Left renal cortex interstitium (tissue), 4 donors: ENCODE measurements around the gene RYR2. TPM values are rescaled to one million over a fixed set of nuclear protein-coding genes. Genes with fewer than 3 reads are reported as not detected.
"Not testable (repeated sequence)": the region's sequence is repeated elsewhere in the genome, so short reads cannot be mapped to it uniquely, and the experiment has no call there.

Source experiments
- DNase-seq, 4 donors: peaks; one replicate each; pipeline ENCODE4 v3.0.0-alpha.2; 2013; ENCODE audit warnings: low read depth in 4 of 4, low spot score in 2 of 4, missing footprints in 1 of 4
- polyA plus RNA-seq, 4 donors: library from polyadenylated mRNA; unstranded; fragments of 120-200 nt; gene quantifications; one replicate each; pipeline ENCODE4 v1.2.1, GENCODE V29; 2013; ENCODE audit not compliant: insufficient read length in 4 of 4

The RYR2 gene
- polyA plus RNA-seq, 4 donors: 1.1 to 1.4 (median 1.2) TPM

DNA sequence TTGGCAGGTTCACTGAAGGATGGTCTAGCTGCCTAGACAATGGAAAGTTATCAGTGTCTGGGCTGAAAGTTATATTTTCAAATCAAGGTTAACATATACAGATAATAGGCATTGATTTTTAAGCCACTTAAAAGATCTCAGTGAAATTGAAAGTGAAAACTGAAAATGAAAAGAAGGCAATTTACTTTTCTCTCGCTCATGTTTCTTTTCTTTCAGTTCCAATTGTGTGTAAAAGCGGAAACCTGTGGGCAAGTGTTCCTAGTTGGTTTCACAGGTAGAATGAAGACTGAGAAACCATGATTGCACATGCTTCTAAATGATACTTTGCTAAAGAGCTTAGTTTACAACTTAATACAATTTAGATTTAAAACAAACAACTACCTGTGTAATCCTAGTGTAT lies 465.0 kb downstream of the RYR2 start:
- no peak for DNase-seq

DNA sequence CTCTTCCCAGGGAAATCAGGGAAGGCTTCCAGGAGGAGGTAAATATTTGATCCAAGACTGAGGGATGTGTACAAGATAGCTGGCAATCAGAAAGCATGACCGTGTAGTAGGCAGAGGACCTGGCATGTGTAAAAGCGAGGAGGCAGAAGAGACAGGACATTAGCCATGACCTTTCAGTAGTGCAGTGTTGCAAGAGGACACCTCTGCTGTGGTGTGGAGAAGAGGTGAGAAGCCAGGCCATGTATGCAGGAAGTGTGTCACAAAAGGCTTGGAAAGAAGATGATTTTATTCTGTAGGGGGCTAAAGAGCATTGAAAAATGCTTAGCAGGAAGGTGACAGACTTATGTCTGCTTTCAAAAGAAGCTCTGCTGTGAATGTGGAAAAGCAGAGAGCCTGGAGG lies 467.8 kb downstream of the RYR2 start:
- DNase-seq: no peak

DNA sequence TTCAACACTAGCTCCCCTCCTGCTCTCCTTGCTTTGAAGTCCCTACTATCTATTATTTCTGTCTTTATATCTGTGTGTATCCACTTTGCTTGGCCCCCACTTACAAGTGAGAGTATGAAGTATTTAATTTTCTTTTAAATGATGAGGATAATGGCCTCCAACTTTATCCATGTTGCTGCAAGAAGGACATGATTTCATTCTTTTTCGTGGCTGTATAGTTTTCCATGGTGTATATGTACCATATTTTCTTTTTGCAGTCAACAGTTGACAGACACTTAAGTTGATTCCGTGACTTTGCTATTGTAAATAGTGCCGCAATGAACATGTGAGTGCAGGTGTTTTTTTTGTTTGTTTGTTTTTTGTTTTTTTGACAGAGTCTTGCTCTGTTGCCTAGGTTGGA lies 483.1 kb downstream of the RYR2 start:
- DNase-seq: no peak

DNA sequence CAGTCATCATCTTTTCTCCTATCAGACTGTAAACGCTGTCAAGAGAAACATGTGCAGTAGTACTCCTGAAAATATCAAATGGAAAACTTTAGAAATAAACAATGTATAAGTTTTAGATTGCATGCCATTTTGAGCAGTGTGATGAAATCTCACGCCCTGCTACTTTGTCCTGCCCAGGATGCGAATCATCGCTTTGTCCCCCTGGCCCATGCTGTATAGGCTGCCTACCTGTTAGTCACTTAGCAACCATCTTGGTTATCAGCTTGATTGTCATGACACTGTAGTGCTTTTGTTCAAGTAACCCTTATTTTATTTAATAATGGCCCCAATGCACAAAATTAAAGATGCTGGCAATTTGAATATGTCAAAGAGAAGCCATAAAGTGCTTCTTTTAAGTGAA lies 485.8 kb downstream of the RYR2 start:
- DNase-seq: no peak

DNA sequence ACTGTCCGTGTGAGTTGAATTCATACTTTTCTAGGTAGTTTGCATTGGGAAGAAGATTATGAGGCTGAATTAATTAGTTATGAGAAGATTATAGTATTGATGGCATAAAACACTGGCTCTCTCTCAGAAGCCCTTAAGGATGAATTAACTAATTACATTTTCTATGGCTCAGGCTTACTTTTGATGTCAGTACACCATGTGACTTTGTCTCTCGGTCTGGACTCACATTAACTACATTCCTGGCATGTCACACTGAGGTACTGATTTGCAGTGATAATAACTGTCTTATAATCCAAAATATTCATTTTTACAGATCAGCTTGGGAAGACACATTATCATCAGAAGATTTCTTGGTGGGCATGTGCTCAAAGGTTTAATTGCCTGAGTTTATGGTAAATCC lies 486.6 kb downstream of the RYR2 start:
- DNase-seq: no peak

DNA sequence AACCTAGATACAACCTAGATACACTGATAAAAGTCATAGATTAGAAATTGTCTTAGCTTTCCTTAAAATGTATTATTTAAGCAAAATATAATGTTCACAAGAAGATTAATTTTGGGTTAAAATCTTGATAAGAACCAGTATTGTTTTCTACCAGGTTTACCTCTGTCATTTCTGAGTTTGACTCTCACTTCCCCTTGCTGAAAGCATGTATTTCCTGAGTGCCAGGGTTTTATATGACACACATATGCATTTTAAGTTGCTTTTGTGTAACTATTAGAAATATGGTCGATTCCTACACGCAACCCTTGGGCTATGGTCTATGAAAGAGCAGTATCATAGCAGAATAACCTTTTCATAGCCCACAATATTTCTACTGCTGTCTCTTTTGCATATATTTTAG lies 497.1 kb downstream of the RYR2 start:
- no peak for DNase-seq

DNA sequence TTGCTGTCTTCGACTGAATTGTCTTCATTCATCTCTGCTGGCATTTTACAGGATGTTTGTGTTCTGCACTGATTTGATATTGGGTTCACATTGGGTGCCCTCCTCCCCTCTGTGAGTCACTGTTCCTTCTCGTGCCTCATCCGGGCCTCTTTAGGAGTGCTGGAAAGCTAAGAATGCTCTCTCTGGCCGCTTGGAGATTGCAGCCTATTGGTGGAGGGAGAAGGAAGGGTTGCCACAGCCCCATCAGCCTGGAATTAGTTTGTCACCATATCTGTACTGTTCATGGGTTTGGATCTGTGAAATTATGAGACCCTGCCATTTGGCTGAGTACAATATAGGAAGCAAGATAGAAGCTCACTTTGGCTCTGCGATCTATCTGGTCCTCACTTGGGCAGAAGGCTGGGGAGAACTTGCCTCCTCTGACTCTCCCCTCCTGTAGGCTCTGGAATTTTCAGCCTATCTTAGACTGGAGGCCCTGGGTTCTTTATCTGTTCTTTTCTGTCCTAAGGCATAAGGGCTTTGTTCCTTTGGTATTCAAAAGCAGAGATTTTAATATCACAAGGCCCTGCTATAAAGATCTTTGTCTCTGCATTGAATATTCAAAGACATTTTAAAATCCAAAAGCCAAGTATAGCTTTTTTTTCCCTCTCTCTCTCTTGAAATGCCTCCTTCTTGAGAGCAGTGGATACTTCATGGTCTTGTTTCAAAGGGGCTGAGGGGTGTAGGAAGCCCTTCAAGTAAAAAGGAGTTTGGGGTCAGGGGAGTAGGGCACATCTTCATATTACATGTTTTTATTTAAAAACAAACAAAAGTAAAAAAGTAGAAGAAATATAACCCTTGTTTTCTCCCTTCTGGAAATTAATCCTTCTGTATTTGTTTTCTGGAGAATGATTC lies 500.8 kb downstream of the RYR2 start:
- DNase-seq: no peak

DNA sequence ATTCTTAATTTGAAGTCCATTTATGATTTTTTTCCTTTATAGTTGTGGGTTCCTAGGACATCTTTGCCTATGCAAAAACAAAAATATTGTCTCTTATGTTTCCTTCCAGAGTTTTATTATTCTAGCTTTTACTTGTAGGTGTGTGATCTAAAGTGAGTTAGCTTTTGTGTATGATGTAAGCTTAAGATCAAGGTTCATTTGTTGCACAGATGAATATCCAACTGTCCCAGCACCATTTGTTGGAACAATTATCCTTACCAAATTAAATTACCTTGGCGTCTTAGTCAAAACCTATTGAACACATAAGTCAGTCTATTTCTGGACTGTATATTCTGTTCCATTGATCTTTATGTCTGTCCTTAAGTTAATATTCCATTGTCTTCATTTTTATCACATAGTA lies 511.1 kb downstream of the RYR2 start:
- DNase-seq: no peak

DNA sequence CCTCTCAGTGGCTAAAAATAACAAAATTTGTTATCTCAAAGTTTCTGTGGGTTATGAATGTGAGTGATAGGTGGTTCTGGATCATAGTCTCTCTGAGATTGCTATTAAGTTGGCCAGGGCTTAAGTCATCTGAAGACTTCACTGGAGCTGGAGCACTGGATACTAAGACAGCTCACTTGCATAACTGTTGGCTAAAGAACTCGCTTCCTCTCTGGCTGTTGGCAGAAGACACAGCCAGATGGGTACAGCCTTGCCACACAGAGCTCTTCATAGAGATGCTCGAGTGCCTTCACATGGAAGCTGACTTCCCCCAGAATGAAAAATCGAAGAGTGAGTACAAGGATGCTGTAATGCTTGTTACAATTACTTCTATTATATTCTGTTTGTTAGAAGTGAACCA lies 514.9 kb downstream of the RYR2 start:
- no peak for DNase-seq

DNA sequence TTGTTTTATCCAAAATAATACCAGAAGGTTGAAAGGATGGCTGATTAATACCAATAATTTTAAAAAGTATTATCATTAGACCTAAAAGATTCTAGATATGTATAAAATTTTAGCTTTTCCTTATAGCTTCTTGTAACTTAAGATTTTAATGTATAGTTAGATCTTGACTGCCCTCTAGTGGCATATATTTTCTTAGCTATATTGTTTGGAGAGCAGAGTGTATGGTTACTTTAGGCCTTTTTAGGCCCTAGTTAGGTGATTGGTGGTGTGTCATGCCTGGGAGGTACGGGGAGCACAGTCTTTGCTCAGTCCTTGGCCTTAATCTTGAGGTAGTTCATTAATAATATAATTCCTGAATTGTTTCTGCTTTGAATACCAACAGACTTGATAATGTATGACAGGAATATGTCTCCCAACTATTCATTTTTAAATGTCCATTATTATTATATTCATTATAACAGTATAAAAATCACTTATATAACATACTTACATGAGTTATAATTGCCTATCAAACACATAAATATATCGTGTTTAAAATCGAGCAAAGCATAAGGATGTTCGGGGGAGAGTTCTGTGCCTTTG lies 520.3 kb downstream of the RYR2 start:
- DNase-seq: peak in 3 of 4 donors; percentile 11 to 31 (median 21)

DNA sequence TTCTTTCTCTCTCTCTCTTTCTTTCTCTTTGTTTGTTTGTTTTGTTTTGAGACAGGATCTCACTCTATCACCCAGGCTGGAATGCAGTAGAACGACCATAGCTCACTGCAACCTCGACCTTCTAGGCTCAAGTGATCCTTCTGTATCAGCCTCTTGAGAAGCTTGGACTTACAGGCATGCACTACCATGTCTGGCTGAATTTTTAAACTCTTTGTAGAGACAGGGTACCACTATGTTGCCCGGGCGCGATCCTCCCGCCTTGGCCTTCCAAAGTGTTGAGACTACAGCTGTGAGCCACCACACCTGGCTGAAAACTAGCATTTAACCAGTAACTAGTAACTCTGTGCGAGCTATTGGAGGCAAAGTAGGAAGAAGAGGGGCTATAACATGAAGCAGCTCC lies 523.3 kb downstream of the RYR2 start:
- no peak for DNase-seq

DNA sequence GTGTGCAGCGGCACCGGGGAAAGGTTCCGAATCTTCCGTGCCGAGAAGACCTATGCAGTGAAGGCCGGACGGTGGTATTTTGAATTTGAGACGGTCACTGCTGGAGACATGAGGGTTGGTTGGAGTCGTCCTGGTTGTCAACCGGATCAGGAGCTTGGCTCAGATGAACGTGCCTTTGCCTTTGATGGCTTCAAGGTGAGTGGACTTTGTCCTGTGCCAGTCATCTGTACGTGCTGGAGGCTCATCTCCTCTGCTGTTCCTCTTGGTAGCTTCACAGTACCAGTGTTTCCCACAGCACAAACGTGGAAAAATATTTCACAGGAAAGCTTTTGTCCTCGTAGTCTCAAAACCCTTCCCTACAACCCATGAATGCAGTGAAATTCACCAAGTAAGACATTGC lies 524.6 kb downstream of the RYR2 start:
- DNase-seq: no peak

DNA sequence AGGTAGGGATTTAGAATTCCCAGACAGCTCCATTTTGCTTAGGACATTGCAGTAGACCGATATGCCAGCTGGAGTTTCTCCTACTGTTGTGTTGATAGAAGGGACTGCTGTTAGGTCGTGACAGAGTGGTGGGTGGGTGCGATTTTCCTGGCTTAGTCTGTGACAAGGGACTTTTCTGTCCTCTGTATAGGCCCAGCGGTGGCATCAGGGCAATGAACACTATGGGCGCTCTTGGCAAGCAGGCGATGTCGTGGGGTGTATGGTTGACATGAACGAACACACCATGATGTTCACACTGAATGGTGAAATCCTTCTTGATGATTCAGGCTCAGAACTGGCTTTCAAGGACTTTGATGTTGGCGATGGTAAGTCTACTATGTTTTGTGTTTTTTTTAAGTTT lies 527.0 kb downstream of the RYR2 start:
- no peak for DNase-seq

DNA sequence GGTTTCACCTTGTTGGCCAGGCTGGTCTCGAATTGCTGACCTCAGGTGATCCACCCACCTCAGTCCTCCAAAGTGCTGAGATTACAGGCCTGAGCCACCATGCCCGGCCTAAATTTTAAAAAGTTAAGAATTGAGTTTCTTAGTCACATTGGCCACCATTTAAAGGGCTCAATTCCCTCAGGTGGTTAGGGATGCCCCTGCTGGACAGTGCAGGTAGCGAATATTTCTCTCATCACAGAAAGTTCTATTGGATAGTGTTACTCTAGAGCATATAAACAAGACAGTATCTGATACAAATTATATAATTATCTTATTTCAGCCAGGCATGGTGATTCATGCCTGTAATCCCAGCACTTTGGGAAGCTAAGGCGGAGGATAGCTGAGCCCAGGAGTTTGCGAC lies 528.5 kb downstream of the RYR2 start:
- DNase-seq: no peak

DNA sequence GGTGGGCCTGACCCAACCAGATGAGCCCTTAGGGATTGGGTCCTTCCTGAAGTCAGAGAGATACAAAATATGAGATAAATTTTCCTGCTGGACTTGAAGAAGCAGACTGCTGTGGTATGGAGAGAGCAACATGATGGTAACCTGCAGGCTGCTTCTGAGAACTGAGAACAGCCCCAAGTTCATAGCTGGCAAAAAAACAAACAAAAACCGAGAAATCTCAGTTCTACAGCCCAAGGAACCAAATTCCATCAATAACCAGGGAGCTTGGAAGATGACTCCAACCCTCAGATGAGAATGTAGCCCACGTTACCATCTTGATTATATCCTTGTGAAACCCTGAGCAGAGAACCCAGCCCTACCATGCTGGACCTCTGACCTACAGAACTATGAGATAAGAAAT lies 532.6 kb downstream of the RYR2 start:
- no peak for DNase-seq

DNA sequence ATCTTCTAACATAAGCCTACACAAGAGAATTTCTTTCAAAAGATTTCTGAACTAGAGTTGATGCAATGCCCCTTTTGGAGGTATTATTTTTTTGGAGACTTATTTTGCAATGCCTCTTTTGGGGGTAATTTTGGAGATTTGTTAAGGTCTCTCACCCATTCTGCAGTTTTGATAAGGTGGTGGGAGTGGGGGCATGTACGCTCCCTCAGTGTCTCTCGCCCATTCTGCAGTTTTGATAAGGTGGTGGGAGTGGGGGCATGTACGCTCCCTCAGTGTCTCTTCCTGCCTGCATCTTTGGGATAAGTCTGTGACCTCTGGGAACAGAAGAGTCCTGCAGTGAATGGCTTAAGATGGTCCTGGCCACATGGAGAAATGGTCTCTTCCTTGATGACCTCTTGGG lies 536.6 kb downstream of the RYR2 start:
- DNase-seq: no peak

DNA sequence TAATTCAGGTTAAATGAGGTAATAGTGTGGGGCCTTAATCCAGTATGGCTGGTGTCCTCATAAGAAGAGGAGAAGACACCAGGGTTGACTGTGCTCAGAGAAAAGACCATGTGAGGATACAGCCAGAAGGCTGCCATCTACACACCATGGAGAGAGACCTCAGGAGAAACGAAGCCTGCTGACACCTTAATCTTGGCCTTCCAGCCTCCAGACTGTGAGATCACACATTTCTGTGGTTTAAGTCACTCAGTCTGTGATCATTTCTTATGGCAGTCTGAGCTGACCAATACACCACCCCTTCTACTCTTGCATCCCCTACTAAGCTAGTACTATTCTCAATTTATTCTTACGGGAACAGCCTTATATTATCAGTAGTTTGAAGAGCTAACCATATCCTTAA lies 538.7 kb downstream of the RYR2 start:
- no peak for DNase-seq

DNA sequence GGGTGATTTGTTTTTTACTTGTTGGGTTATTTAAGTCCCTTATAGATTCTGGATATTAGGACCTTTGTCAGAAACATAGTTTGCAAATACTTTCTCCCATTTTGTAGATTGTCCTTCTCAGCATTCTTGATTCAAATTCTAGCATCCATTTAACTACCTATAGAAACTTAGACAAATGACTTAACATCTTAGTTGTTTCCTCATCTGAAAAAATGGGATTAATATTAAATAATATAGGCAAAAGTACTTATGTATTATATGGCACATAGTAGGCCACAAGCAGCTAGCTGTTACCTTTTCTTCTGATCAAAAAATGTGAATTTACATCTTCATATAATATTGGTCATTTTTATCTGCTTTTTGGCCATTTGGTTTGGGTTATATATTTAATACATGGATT lies 541.3 kb downstream of the RYR2 start:
- DNase-seq: no peak

DNA sequence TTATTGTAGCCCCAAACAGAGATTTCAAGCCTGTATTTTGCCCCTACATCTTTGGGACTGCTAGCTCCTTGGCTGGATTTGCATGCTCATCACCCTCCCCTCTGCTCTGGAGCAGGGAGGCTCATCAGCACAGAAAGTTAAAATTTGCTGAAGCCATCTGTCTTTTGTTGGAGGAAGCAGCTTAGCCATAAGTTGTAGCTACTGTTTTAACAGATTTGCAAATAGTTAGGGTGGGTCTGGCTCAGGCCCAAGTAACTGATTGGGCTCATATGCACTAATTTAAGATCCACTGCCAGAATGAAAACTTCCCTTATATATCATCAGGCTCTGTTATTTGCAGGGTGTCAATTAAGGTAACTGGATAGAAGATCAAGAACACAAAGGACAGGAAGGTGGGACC lies 541.8 kb downstream of the RYR2 start:
- DNase-seq: no peak

DNA sequence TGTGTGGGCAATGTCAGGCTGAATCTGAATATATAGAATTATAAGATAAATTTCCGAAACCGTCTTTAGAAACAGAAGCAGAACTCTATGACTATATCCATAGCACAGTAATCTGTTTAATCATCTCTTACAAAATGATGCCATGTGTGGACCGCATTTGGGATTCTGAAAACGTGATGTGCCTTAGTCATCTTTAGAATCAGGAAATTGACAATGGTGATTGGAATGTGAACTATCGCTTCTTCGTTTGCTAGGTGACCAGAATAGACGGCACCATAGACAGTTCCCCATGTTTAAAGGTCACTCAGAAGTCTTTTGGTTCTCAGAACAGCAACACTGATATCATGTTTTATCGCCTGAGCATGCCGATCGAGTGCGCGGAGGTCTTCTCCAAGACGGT lies 548.4 kb downstream of the RYR2 start:
- DNase-seq: no peak

DNA sequence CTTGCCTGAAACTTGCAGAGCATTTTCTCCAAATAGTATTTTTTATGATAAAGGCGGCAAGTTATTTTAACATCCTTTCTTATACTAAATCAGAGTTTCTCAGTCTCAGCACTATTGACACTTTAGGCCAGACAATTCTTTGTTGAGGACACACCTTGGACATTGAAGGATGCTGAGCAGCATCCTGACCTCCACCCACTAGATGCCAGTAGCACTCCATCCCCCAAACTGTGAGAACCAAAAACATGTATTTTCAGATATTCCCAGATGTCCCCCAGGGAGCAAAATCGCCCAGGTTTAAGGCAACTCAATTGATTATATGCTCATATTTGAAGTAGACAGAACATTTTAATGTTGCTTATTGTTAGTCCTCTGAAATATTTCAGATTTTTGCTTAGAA lies 549.4 kb downstream of the RYR2 start:
- DNase-seq: no peak

DNA sequence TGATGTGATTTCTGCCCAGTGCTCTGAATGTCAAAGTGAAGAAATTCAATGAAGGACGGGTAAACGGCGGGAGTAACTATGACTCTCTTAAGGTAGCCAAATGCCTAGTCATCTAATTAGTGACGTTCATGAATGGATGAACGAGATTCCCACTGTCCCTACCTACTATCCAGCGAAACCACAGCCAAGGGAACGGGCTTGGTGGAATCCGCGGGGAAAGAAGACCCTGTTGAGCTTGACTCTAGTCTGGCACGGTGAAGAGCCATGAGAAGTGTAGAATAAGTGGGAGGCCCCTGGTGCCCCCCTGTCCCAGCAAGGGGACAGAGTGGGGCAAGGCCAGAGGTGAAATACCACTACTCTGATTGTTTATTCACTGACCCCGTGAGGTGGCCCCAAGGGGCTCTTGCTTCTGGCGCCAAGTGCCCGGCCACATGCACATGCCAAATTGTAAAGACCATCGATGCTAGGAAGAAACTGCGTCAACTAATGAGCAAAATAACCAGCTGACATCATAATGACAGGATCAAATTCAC lies 561.1 kb downstream of the RYR2 start:
- not testable (repeated sequence) for DNase-seq
